Activated CD8-positive, alpha-beta memory T cell treated with anti-CD3 and anti-CD28 coated beads, Interleukin-2, amount 10 ng/mL, durations not matched to agents 7 days and 5 days (primary cell): ENCODE data around the gene C1orf94. TPM values are rescaled to one million over a fixed set of nuclear protein-coding genes. Genes with fewer than 3 reads are reported as not detected.

Source experiments
- ATAC-seq: fragments of 150-1000 bp; cut with Tn5 transposase; one replicate; pipeline ENCODE4 v1.10.0; 2021; ENCODE audit warnings: moderate library complexity
- CTCF ChIA-PET: fragments of 350-600 bp; sonication (Branson Sonifier 250); formaldehyde crosslinking; loops from one replicate; lab custom pipeline; 2021; ENCODE audit warnings: antibody characterized with exemption; lab: Charles Lee
- DNase-seq: peaks from one replicate; pipeline ENCODE4 v3.0.0-alpha.2; 2020
- H3K27ac Mint-ChIP-seq: one replicate; pipeline ENCODE4 v1.8.0; 2021; ENCODE audit warnings: mild to moderate bottlenecking, mixed read lengths
- H3K27me3 Mint-ChIP-seq: one replicate; pipeline ENCODE4 v1.8.0; 2021; ENCODE audit warnings: mixed read lengths
- H3K36me3 Mint-ChIP-seq: one replicate; pipeline ENCODE4 v1.8.0; 2021; ENCODE audit warnings: mild to moderate bottlenecking, mixed read lengths
- H3K4me1 Mint-ChIP-seq: one replicate; pipeline ENCODE4 v1.8.0; 2021; ENCODE audit warnings: mixed read lengths
- H3K4me3 Mint-ChIP-seq: one replicate; pipeline ENCODE4 v1.8.0; 2021; ENCODE audit warnings: mild to moderate bottlenecking, moderate library complexity, mixed read lengths
- H3K9me3 Mint-ChIP-seq: one replicate; pipeline ENCODE4 v1.8.0; 2022; ENCODE audit warnings: low read depth, mixed read lengths
- total RNA-seq, 2 experiments: library from RNA; stranded (reverse); gene quantifications; one replicate each; pipeline ENCODE4 v1.2.3, GENCODE V29; 2021

Gene C1orf94
- total RNA-seq, 2 experiments from 2014 or later = not detected

- no peak overlapping the region for H3K27ac Mint-ChIP-seq
- H3K4me1 Mint-ChIP-seq = no peaks in the 10 kb centered on the region
- H3K36me3 Mint-ChIP-seq = no peaks in the 10 kb centered on the region
- H3K4me3 Mint-ChIP-seq = no peak overlapping the region
- CTCF ChIA-PET = no interaction called here
- H3K27me3 Mint-ChIP-seq = peaks cover 7% of the 10 kb centered on the region
- ATAC-seq = no peak
- no peaks in the 10 kb centered on the region for H3K9me3 Mint-ChIP-seq
- DNase-seq = no peak
These were observed 73.6 kb downstream of the C1orf94 start for GRCh38 chr1:34250342-34250741.

GRCh38 chr1:34262023-34262853 is 85.5 kb downstream of the C1orf94 start:
- Mint-ChIP-seq H3K27me3 (no peaks in the 10 kb centered on the region), H3K27ac (no peak overlapping the region)
- CTCF ChIA-PET = no interaction called here

GRCh38 chr1:34262921-34263320 is 86.2 kb downstream of the C1orf94 start:
- Mint-ChIP-seq H3K4me1 (no peaks in the 10 kb centered on the region), H3K4me3 (no peak overlapping the region), H3K27me3 (no peaks in the 10 kb centered on the region), H3K27ac (no peak overlapping the region), H3K9me3 (no peaks in the 10 kb centered on the region), H3K36me3 (no peaks in the 10 kb centered on the region)
- DNase-seq (no peak), ATAC-seq (no peak)
- CTCF ChIA-PET = no interaction called here

More at GRCh38 chr1:34262023-34262853, 85.5 kb downstream of the C1orf94 start:
- Mint-ChIP-seq H3K4me1 (no peaks in the 10 kb centered on the region), H3K36me3 (no peaks in the 10 kb centered on the region), H3K9me3 (no peaks in the 10 kb centered on the region), H3K4me3 (no peak overlapping the region)
- DNase-seq = no peak
- no peak for ATAC-seq

DNA sequence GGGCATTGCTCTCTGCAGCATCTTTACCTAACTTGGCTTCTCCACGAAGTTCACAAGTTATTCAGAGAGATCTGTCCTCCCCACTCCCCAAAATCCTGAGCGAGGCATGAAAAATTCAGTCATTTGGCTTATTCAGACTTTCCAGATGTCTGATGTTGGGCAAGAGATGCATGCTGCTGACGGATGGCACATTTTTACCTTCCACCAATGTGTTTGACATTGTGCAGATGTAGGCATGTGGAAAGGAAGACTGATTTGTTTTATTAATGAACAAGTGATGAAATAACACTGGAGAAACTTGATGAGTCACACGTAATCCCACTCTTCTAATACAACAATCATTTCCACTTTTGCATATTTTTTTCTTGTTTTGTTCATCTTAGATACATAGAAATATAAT is 86.7 kb downstream of the C1orf94 start:
- CTCF ChIA-PET = no interaction called here

GRCh38 chr1:34265396-34265795 is 88.7 kb downstream of the C1orf94 start:
- no peak overlapping the region for H3K4me3 Mint-ChIP-seq
- ATAC-seq (no peak), DNase-seq (no peak)
- CTCF ChIA-PET = no interaction called here
- no peaks in the 10 kb centered on the region for H3K4me1 Mint-ChIP-seq
- no peaks in the 10 kb centered on the region for H3K27me3 Mint-ChIP-seq
- H3K36me3 Mint-ChIP-seq = no peaks in the 10 kb centered on the region
- no peaks in the 10 kb centered on the region for H3K9me3 Mint-ChIP-seq
- no peak overlapping the region for H3K27ac Mint-ChIP-seq

More for the DNA sequence above, 86.7 kb downstream of the C1orf94 start:
- ATAC-seq (no peak), DNase-seq (no peak)
- no peak overlapping the region for H3K27ac Mint-ChIP-seq
- no peak overlapping the region for H3K4me3 Mint-ChIP-seq
- H3K36me3 Mint-ChIP-seq = no peaks in the 10 kb centered on the region
- no peaks in the 10 kb centered on the region for H3K9me3 Mint-ChIP-seq
- no peaks in the 10 kb centered on the region for H3K27me3 Mint-ChIP-seq
- no peaks in the 10 kb centered on the region for H3K4me1 Mint-ChIP-seq

DNA sequence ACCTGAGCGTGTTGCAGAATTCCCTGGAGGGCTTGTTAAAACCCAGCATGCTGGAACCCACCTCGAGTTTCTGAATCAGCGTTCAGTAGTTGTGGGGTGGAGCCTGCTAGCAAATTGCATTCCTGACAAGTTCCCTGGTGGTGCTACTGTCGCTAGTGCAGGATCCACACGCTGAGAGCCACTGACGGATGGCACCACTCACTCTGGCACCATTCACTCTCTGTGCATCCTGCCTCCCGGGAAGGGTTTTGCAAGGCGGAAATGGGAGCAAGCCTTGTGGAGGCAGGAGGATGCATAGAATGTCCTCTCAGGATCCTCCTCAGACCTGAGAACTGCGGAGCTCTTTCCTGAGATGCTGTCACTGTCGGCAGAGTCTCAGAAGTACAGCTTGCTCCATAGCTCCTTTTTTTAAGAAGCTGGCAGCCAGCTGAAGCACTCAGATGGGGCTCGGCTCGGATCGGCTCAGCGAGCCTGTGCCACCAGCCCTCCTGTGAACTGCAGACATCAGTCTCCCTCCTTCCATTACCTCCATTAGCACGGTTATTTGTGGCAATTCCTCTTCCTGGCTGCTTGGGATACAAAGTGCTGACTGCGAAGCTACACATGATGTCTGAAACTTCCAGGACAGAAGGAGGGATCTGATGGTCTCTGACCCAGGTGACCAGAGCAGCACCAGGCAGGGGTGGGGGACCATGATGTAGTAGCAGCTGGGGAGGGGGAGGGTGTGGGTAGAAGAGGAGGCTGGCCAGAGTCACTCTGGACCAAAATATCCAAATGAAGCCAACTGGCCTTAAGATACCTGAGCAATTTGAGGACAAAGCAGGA is 89.6 kb downstream of the C1orf94 start:
- Mint-ChIP-seq H3K9me3 (no peaks in the 10 kb centered on the region), H3K4me3 (no peak overlapping the region), H3K4me1 (no peaks in the 10 kb centered on the region), H3K36me3 (no peaks in the 10 kb centered on the region), H3K27ac (no peak overlapping the region), H3K27me3 (no peaks in the 10 kb centered on the region)
- CTCF ChIA-PET = interaction anchor here (1.3 kb wide), 1 partner anchor 9 kb away, joined by 4 read pairs; no protein-coding TSS in a partner anchor
- DNase-seq = no peak
- no peak for ATAC-seq

DNA sequence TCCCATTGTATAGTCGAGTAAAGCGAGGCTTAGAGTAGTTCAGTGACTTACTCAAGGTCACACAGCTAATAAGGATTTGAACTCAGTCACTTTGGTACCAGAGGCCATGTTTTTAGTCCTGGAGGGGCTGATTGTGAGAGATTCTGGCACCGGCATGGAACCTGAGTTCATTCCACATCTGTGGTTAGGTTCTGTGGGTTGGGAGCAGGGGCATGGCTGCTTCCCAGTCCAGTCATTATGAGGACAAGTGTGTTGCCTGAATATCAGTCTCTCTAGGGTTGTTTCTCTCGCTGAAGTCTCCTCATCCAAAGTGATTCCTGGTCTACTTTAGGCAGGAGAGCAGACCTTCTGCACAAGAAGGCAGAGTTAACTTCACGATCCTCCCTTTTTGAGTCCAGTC is 90.6 kb downstream of the C1orf94 start:
- H3K27me3 Mint-ChIP-seq = no peaks in the 10 kb centered on the region
- H3K4me1 Mint-ChIP-seq = no peaks in the 10 kb centered on the region
- ATAC-seq = no peak
- CTCF ChIA-PET = no interaction called here
- no peak overlapping the region for H3K4me3 Mint-ChIP-seq
- H3K9me3 Mint-ChIP-seq = no peaks in the 10 kb centered on the region
- H3K36me3 Mint-ChIP-seq = no peaks in the 10 kb centered on the region
- no peak overlapping the region for H3K27ac Mint-ChIP-seq
- no peak for DNase-seq

GRCh38 chr1:34268311-34268954 is 91.7 kb downstream of the C1orf94 start:
- no peak for DNase-seq
- no peak for ATAC-seq
- Mint-ChIP-seq H3K27me3 (no peaks in the 10 kb centered on the region), H3K9me3 (no peaks in the 10 kb centered on the region), H3K4me1 (no peaks in the 10 kb centered on the region), H3K27ac (no peak overlapping the region), H3K36me3 (no peaks in the 10 kb centered on the region), H3K4me3 (no peak overlapping the region)
- CTCF ChIA-PET = no interaction called here

Other genes starting within 250 kb of the C1orf94 start
- gene CSMD2, start 11.7 kb upstream of the C1orf94 start, total RNA-seq = not detected